HepG2 (cell line): ENCODE data around the gene GLB1L. TPM values are rescaled to one million over a fixed set of nuclear protein-coding genes. Genes with fewer than 3 reads are reported as not detected.
"Not testable (repeated sequence)": the region's sequence is repeated elsewhere in the genome, so short reads cannot be mapped to it uniquely, and the experiment has no call there.

Source experiments
- CCDC6 ChIP-seq: sonication (generic); formaldehyde crosslinking; IDR thresholded peaks from 2 replicates; pipeline ENCODE4 v1.8.1; 2022; ENCODE audit warnings: mild to moderate bottlenecking, missing genetic modification reagents, moderate library complexity
- ERF ChIP-seq: IDR thresholded peaks from 2 replicates; pipeline ENCODE4 v1.6.1; 2018; ENCODE audit warnings: missing biosample characterization, missing genetic modification reagents
- FOXC1 ChIP-seq: sonication (generic); formaldehyde crosslinking; IDR thresholded peaks from 2 replicates; pipeline ENCODE4 v1.8.0; 2022; ENCODE audit warnings: mild to moderate bottlenecking, missing genetic modification reagents, borderline replicate concordance
- FOXK2 ChIP-seq: fragments of 450-650 bp; IDR thresholded peaks from 2 replicates; pipeline ENCODE4 v1.6.1; 2016
- FOXP1 ChIP-seq, 2 experiments: fragments of 450-650 bp in 1 of 2; IDR thresholded peaks; 2 replicates each; pipeline ENCODE4 v1.6.1; 2017 to 2018; ENCODE audit warnings: antibody characterized with exemption in 1 of 2
- GATA4 ChIP-seq: sonication (generic); IDR thresholded peaks from 2 replicates; pipeline ENCODE4 v1.6.1; 2016; ENCODE audit warnings: antibody characterized with exemption, low read depth, borderline replicate concordance
- GTF2F1 ChIP-seq: fragments of 150-350 bp; IDR thresholded peaks from 2 replicates; pipeline ENCODE4 v1.6.1; 2014; ENCODE audit warnings: low read length
- HBP1 ChIP-seq: IDR thresholded peaks from 2 replicates; pipeline ENCODE4 v1.6.1; 2016; ENCODE audit warnings: low read depth, control low read depth
- HNF4A ChIP-seq: sonication (generic); formaldehyde crosslinking; IDR thresholded peaks from 2 replicates; pipeline ENCODE4 v1.4.0; 2020; ENCODE audit warnings: missing genetic modification reagents
- NCOA2 ChIP-seq: sonication (generic); formaldehyde crosslinking; IDR thresholded peaks from 2 replicates; pipeline ENCODE4 v1.8.0; 2022; ENCODE audit warnings: inconsistent platforms
- NFIC ChIP-seq: IDR thresholded peaks from 2 replicates; pipeline ENCODE4 v1.6.1; 2012; ENCODE audit warnings: mild to moderate bottlenecking, low read length, inconsistent platforms
- NONO ChIP-seq, 2 experiments: fragments of 450-650 bp in 1 of 2; sonication (generic) in 1 of 2; formaldehyde crosslinking in 1 of 2; IDR thresholded peaks in 1 of 2; conservative IDR thresholded peaks in 1 of 2; 2 replicates each; pipeline versions ENCODE4 v1.6.1 to v1.8.0; 2017 to 2022; ENCODE audit warnings: mild to moderate bottlenecking in 1 of 2, missing genetic modification reagents in 1 of 2, moderate library complexity in 1 of 2
- PAXIP1 ChIP-seq: sonication (generic); formaldehyde crosslinking; conservative IDR thresholded peaks from 2 replicates; pipeline ENCODE4 v1.4.0; 2020; ENCODE audit warnings: mild to moderate bottlenecking, missing genetic modification reagents, moderate library complexity
- POLR2AphosphoS2 ChIP-seq: IDR thresholded peaks from 2 replicates; pipeline ENCODE4 v1.6.1; 2011; ENCODE audit warnings: low read depth, low read length, improper control_type of control experiment
- POLR2G ChIP-seq: fragments of 200-400 bp; formaldehyde crosslinking; IDR thresholded peaks from 2 replicates; pipeline ENCODE4 v1.6.1; 2018; ENCODE audit warnings: mild to moderate bottlenecking, low read depth, low read length, moderate library complexity
- RFXAP ChIP-seq: sonication (generic); formaldehyde crosslinking; IDR thresholded peaks from 2 replicates; pipeline ENCODE4 v1.4.0; 2020; ENCODE audit warnings: missing genetic modification reagents, borderline replicate concordance
- SAP130 ChIP-seq: IDR thresholded peaks from 2 replicates; pipeline ENCODE4 v1.6.1; 2016; ENCODE audit warnings: low read depth
- SETDB1 ChIP-seq: sonication (generic); formaldehyde crosslinking; IDR thresholded peaks from 2 replicates; pipeline ENCODE4 v1.5.1; 2020; ENCODE audit warnings: missing genetic modification reagents, mild to moderate bottlenecking, borderline replicate concordance
- SOX6 ChIP-seq, 2 experiments: fragments of 450-650 bp in 1 of 2; sonication (generic) in 1 of 2; formaldehyde crosslinking in 1 of 2; IDR thresholded peaks; 2 replicates each; pipeline versions ENCODE4 v1.4.0 to v1.6.1; 2017 to 2020; ENCODE audit warnings: antibody characterized with exemption in 1 of 2, mild to moderate bottlenecking in 1 of 2, missing genetic modification reagents in 1 of 2
- ZMYM2 ChIP-seq: sonication (generic); formaldehyde crosslinking; IDR thresholded peaks from 2 replicates; pipeline ENCODE4 v1.8.0; 2022; ENCODE audit warnings: mild to moderate bottlenecking, missing genetic modification reagents
- ZNF430 ChIP-seq: sonication (generic); formaldehyde crosslinking; IDR thresholded peaks from 2 replicates; pipeline ENCODE4 v1.9.0; 2021; ENCODE audit warnings: mild to moderate bottlenecking, missing genetic modification reagents
- ZNF501 ChIP-seq: sonication (generic); formaldehyde crosslinking; IDR thresholded peaks from 2 replicates; pipeline ENCODE4 v1.5.1; 2020; ENCODE audit warnings: mild to moderate bottlenecking, moderate library complexity, missing genetic modification reagents
- ZNF704 ChIP-seq: sonication (generic); formaldehyde crosslinking; IDR thresholded peaks from 2 replicates; pipeline ENCODE4 v1.8.1; 2023; ENCODE audit warnings: mild to moderate bottlenecking, inconsistent platforms, moderate library complexity, missing genetic modification reagents, borderline replicate concordance
- polyA plus RNA-seq, 8 experiments: library from polyadenylated mRNA; depleted of rRNA in 3 of 8; stranded (reverse) in 7 of 8; unstranded in 1 of 8; fragments of >200 nt; fragmentation: Illumina TruSeq in 4 of 8; extraction: Trizol in 4 of 8; gene quantifications; 2 replicates each; pipeline versions ENCODE4 v1.2.1 to v1.2.3, GENCODE V29; 2011 to 2016; ENCODE audit warnings: low read depth in 4 of 8, missing spikeins in 1 of 8, mixed read lengths in 1 of 8; ENCODE audit not compliant: insufficient read depth in 1 of 8
- total RNA-seq, 5 experiments: library from RNA; depleted of rRNA; stranded (reverse); fragments of >200 nt; fragmentation: Illumina TruSeq; extraction: Trizol; gene quantifications; 2 replicates each; pipeline ENCODE4 v1.2.3, GENCODE V29; 2016; ENCODE audit warnings: low read depth in 1 of 5

GLB1L gene
- total and polyA plus RNA-seq, 2 of the 13 experiments (the other 11 are each of a cell fraction or from before 2014, with no cell fraction given) = 6.8 to 7.3 TPM

DNA sequence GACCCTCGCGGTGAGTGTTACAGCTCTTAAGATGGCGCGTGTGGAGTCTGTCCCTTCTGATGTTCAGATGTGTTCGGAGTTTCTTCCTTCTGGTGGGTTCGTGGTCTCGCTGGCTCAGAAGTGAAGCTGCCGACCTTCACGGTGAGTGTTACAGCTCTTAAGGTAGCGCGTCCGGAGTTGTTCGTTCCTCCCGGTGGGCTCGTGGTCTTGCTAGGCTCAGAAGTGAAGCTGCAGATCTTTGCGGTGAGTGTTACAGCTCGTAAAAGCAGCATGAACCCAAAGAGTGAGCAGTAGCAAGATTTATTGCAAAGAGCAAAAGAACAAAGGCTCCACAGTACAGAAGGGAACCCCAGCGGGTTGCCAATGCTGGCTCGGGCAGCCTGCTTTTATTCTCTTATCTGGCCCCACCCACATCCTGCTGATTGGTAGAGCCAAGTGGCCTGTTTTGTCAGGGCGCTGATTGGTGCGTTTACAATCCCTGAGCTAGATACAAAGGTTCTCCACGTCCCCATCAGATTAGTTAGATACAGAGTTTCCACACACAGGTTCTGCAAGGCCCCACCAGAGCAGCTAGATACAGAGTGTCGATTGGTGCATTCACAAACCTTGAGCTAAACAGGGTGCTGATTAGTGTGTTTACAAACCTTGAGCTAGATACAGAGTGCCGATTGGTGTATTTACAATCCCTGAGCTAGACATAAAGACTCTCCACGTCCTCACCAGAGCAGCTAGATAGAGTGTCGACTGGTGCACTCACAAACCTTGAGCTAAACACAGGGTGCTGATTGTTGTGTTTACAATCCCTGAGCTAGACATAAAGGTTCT lies 44.5 kb downstream of the GLB1L start (continued):
- TF ChIP-seq POLR2AphosphoS2 (peak; percentile 72), SETDB1 (CRISPR knock-in tag) (peak; percentile 81), HBP1 (CRISPR knock-in tag) (peak; percentile 57; the same call in 1 of the 2 replicates), SAP130 (peak; percentile 28; the same call in 1 of the 2 replicates), RFXAP (peak; percentile 82), NCOA2 (CRISPR knock-in tag) (0 out of 2 replicates have a peak, but pooled peaks have one; percentile 20), CCDC6 (CRISPR knock-in tag) (0 out of 2 replicates have a peak, but pooled peaks have one; percentile 65), PAXIP1 (CRISPR knock-in tag) (peak; percentile 26; the same call in 1 of the 2 replicates), ZNF430 (CRISPR knock-in tag) (0 out of 2 replicates have a peak, but pooled peaks have one; percentile 32), FOXP1 (IDR thresholded peaks at IDR 0.05) (peak; percentile 68; the same call in 1 of the 2 replicates), FOXP1 (CRISPR knock-in tag; IDR thresholded peaks at IDR 0.05) (0 out of 2 replicates have a peak, but pooled peaks have one; percentile 10), HNF4A (peak; percentile 9; the same call in 1 of the 2 replicates), ERF (CRISPR knock-in tag) (0 out of 2 replicates have a peak, but pooled peaks have one; percentile 22), GTF2F1 (peak; percentile 84), FOXC1 (CRISPR knock-in tag) (0 out of 2 replicates have a peak, but pooled peaks have one; percentile 27), FOXK2 (peak; percentile 70), NONO (CRISPR knock-in tag; conservative IDR thresholded peaks at IDR 0.05) (peak; percentile 26), ZNF501 (CRISPR knock-in tag) (peak; percentile 30; the same call in 1 of the 2 replicates), SOX6 (CRISPR knock-in tag; IDR thresholded peaks at IDR 0.05) (peak; percentile 38), GATA4 (peak; percentile 75; the same call in 1 of the 2 replicates), ZMYM2 (CRISPR knock-in tag) (0 out of 2 replicates have a peak, but pooled peaks have one; percentile 60), ZNF704 (0 out of 2 replicates have a peak, but pooled peaks have one; percentile 31), POLR2G (peak; percentile 69), NFIC (0 out of 2 replicates have a peak, but pooled peaks have one; percentile 49)
- not testable (repeated sequence) for TF ChIP-seq NONO, SOX6 (IDR thresholded peaks at IDR 0.05)
